ENCODE data around the gene RASSF3. TPM values are rescaled to one million over a fixed set of nuclear protein-coding genes. Genes with fewer than 3 reads are reported as not detected.

RASSF3 gene

GRCh38 chr12:64745980-64746379, 135.7 kb downstream of the RASSF3 start:
- Histone ChIP-seq H4K91ac (ENCODE audit: low read length) (no peak overlapping the region), H3K4me1 (ENCODE audit: control insufficient read depth, insufficient read depth, low read depth, low read length) (peaks cover 2% of the 10 kb centered on the region), H3K36me3 (ENCODE audit: control insufficient read depth in 1 of 2, insufficient read depth in 2 of 2, low read depth in 1 of 2, low read length in 2 of 2) (peaks cover 22 to 75% of the 10 kb centered on the region in 2 experiments), H4K8ac (ENCODE audit: low read length) (no peak overlapping the region), H3K9ac (ENCODE audit: low read length) (no peak overlapping the region), H3K27me3 (ENCODE audit: control insufficient read depth in 1 of 2, insufficient read depth in 1 of 2, low read length in 2 of 2) (no peaks in the 10 kb centered on the region), H3K79me1 (replicated peaks; ENCODE audit: low read length, poor library complexity, severe bottlenecking) (peaks cover 5% of the 10 kb centered on the region), H2BK120ac (ENCODE audit: low read depth, low read length) (no peak overlapping the region), H2BK5ac (ENCODE audit: low read depth, low read length, poor library complexity, severe bottlenecking) (no peak overlapping the region), H2AK5ac (ENCODE audit: low read length, severe bottlenecking) (no peak overlapping the region), H3K4me3 (ENCODE audit: insufficient read depth in 1 of 2, low read depth in 1 of 2, low read length in 2 of 2) (no peak overlapping the region), H3K9me3 (ENCODE audit: control insufficient read depth, low read length) (no peaks in the 10 kb centered on the region), H2BK15ac (ENCODE audit: low read depth, poor library complexity, severe bottlenecking) (no peak overlapping the region), H3K4me2 (ENCODE audit: low read length, poor library complexity, severe bottlenecking) (no peak overlapping the region), H3K18ac (ENCODE audit: low read depth in 1 of 2, low read length in 2 of 2) (no peak overlapping the region), H3K14ac (ENCODE audit: low read length in 2 of 2) (no peak overlapping the region), H3K4ac (ENCODE audit: low read depth in 1 of 2, low read length in 2 of 2) (no peak overlapping the region), H2BK12ac (ENCODE audit: low read length in 2 of 2) (peak overlapping the region in 1 of 2 experiments; percentile 71), H3K23ac (ENCODE audit: low read length in 2 of 2) (no peak overlapping the region), H3K27ac (ENCODE audit: low read length, poor library complexity, severe bottlenecking) (no peak overlapping the region), H2AFZ (ENCODE audit: low read depth, low read length) (no peak overlapping the region)
- no peak for DNase-seq
- 96% methylated on average over 2 of the region's 2 CpGs for WGBS

DNA sequence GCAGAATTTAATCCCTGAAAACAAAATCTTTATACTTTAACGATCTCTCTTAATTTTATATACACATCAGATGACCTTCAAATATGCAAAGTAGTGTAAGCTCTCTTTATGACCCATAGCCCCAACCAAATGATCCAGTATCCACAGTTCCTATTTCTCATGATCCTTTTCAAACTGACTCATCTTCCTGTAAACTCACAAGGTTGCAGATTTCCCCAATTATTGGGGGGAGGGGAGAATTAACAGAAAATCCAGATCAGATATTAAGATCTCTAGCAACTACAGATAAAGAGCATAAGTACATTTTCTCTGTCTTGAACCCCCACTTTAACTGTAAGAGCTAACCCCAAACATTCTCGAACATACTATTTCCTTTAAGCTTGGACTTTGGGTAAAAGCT, 136.4 kb downstream of the RASSF3 start:
- Histone ChIP-seq H2AK5ac (ENCODE audit: low read length, severe bottlenecking) (no peak overlapping the region), H2AFZ (ENCODE audit: low read depth, low read length) (no peak overlapping the region), H2BK120ac (ENCODE audit: low read depth, low read length) (no peak overlapping the region), H4K8ac (ENCODE audit: low read length) (no peak overlapping the region), H3K79me1 (replicated peaks; ENCODE audit: low read length, poor library complexity, severe bottlenecking) (peaks cover 5% of the 10 kb centered on the region), H3K9ac (ENCODE audit: low read length) (peak overlapping the region; percentile 55), H2BK12ac (ENCODE audit: low read length in 2 of 2) (no peak overlapping the region), H2BK15ac (ENCODE audit: low read depth, poor library complexity, severe bottlenecking) (no peak overlapping the region), H3K4me3 (ENCODE audit: insufficient read depth in 1 of 2, low read depth in 1 of 2, low read length in 2 of 2) (no peak overlapping the region), H3K4me2 (ENCODE audit: low read length, poor library complexity, severe bottlenecking) (no peak overlapping the region), H4K91ac (ENCODE audit: low read length) (no peak overlapping the region), H3K9me3 (ENCODE audit: control insufficient read depth, low read length) (no peaks in the 10 kb centered on the region), H2BK5ac (ENCODE audit: low read depth, low read length, poor library complexity, severe bottlenecking) (no peak overlapping the region), H3K18ac (ENCODE audit: low read depth in 1 of 2, low read length in 2 of 2) (no peak overlapping the region), H3K23ac (ENCODE audit: low read length in 2 of 2) (no peak overlapping the region), H3K4ac (ENCODE audit: low read depth in 1 of 2, low read length in 2 of 2) (no peak overlapping the region), H3K36me3 (ENCODE audit: control insufficient read depth in 1 of 2, insufficient read depth in 2 of 2, low read depth in 1 of 2, low read length in 2 of 2) (peaks cover 18 to 74% of the 10 kb centered on the region in 2 experiments), H3K14ac (ENCODE audit: low read length in 2 of 2) (no peak overlapping the region), H3K27me3 (ENCODE audit: control insufficient read depth in 1 of 2, insufficient read depth in 1 of 2, low read length in 2 of 2) (no peaks in the 10 kb centered on the region), H3K4me1 (ENCODE audit: control insufficient read depth, insufficient read depth, low read depth, low read length) (peaks cover 2% of the 10 kb centered on the region), H3K27ac (ENCODE audit: low read length, poor library complexity, severe bottlenecking) (no peak overlapping the region)
- peak; percentile 24 for DNase-seq
- WGBS = 96% methylated on average over 2 of the region's 2 CpGs

Small RNA genes within 50 kb of the gene (small RNA-seq; reads per million reads assigned to genes)
- gene MIR548C (ENCODE audit: low read depth) (not detected), gene MIR548Z (ENCODE audit: low read depth) (not detected), gene RF00137 (ENCODE audit: low read depth) (not detected)
